HG02840 (cell line): Measurements from ENCODE around the gene NAPB.
"Not testable (repeated sequence)": the region's sequence is repeated elsewhere in the genome, so short reads cannot be mapped to it uniquely, and the experiment has no call there.

ENCODE experiments used
- ATAC-seq: cut with Tn5 transposase; IDR thresholded peaks from one replicate; pipeline ENCODE4 v1.9.1; 2021; ENCODE audit warnings: mild to moderate bottlenecking, moderate library complexity, moderate number of reproducible peaks; ENCODE audit not compliant: unreplicated experiment, low FRiP score

NAPB gene

GRCh38 chr20:23420943-23421931 is at the start of gene NAPB:
Gene NAPB, minus strand, starts transcription at chr20:23421488. Its CDS starts 86 bp downstream, at chr20:23421402.
- ATAC-seq: peak; percentile 95

GRCh38 chr20:23466961-23467360 is 45.7 kb upstream of the NAPB start:
- ATAC-seq: not testable (repeated sequence)

GRCh38 chr20:23461180-23461579 is 39.9 kb upstream of the NAPB start:
- no peak for ATAC-seq

- no peak for ATAC-seq
Measured at GRCh38 chr20:23459461-23460150, 38.3 kb upstream of the NAPB start.

GRCh38 chr20:23456873-23457272 is 35.6 kb upstream of the NAPB start:
- ATAC-seq: no peak

GRCh38 chr20:23456409-23456808 is 35.1 kb upstream of the NAPB start:
- no peak for ATAC-seq

GRCh38 chr20:23455639-23456038 is 34.4 kb upstream of the NAPB start:
- ATAC-seq: no peak

- no peak for ATAC-seq
Measured at GRCh38 chr20:23454816-23455215, 33.5 kb upstream of the NAPB start.

GRCh38 chr20:23453549-23454543 is 32.6 kb upstream of the NAPB start:
- no peak for ATAC-seq

GRCh38 chr20:23452776-23453175 is 31.5 kb upstream of the NAPB start, which contains the start of gene CST11:
Gene CST11, minus strand, starts transcription at chr20:23452876. Its CDS starts 65 bp downstream, at chr20:23452811.
- ATAC-seq: no peak

- no peak for ATAC-seq
Measured at GRCh38 chr20:23451956-23452487, 30.7 kb upstream of the NAPB start.

- no peak for ATAC-seq
Measured at GRCh38 chr20:23450877-23451276, 29.6 kb upstream of the NAPB start.

GRCh38 chr20:23449421-23449820 is 28.1 kb upstream of the NAPB start:
- ATAC-seq: no peak

- ATAC-seq: no peak
Measured at GRCh38 chr20:23448167-23448566, 26.9 kb upstream of the NAPB start.

- no peak for ATAC-seq
Measured at GRCh38 chr20:23446505-23446904, 25.2 kb upstream of the NAPB start.

- ATAC-seq: no peak
Measured at GRCh38 chr20:23445596-23446217, 24.4 kb upstream of the NAPB start.

GRCh38 chr20:23444859-23445258 is 23.6 kb upstream of the NAPB start:
- ATAC-seq: no peak

- ATAC-seq: no peak
Measured at GRCh38 chr20:23442436-23442835, 21.1 kb upstream of the NAPB start.

GRCh38 chr20:23441850-23442313 is 20.6 kb upstream of the NAPB start:
- ATAC-seq: no peak
